PC-9 (cell line): Measurements from ENCODE around the gene GNG13. TPM values are rescaled to one million over a fixed set of nuclear protein-coding genes. Genes with fewer than 3 reads are reported as not detected.

Source experiments
- BruUV-seq: library from RNA; stranded (reverse); fragments of 400-500 nt; replicated peaks from 2 replicates; lab custom pipeline; 2021; lab: Mats Ljungman, UMichigan
- CTCF ChIA-PET: fragments of 300-600 bp; sonication (Branson Sonifier 250); formaldehyde crosslinking; loops from one replicate; lab custom pipeline; 2022; ENCODE audit warnings: antibody characterized with exemption; lab: Charles Lee
- POLR2A ChIA-PET: fragments of 300-600 bp; sonication (Branson Sonifier 250); formaldehyde crosslinking; loops from one replicate; lab custom pipeline; 2022; ENCODE audit warnings: antibody characterized with exemption; ENCODE audit not compliant: unreplicated experiment; lab: Charles Lee
- DNase-seq, 2 experiments: peaks; one replicate each; pipeline versions ENCODE4 v3.0.0 to v3.0.0-alpha.2; 2015 to 2022; ENCODE audit warnings: mixed read lengths in 1 of 2
- H2AFZ ChIP-seq: fragments of 200-600 bp; sonication (generic); 2 replicates; pipeline ENCODE4 v1.8.1; 2017; ENCODE audit warnings: antibody characterized with exemption
- H3F3A ChIP-seq: fragments of 200-600 bp; sonication (generic); 2 replicates; pipeline ENCODE4 v1.8.1; 2017; ENCODE audit warnings: antibody characterized with exemption, mild to moderate bottlenecking, low read depth; ENCODE audit not compliant: insufficient read depth
- H3K27ac ChIP-seq: fragments of 200-600 bp; sonication (generic); 2 replicates; pipeline ENCODE4 v1.6.1; 2016; ENCODE audit warnings: mixed run types
- H3K27me3 ChIP-seq: fragments of 200-600 bp; sonication (generic); 2 replicates; pipeline ENCODE4 v1.6.1; 2016; ENCODE audit warnings: low read depth, mixed run types; ENCODE audit not compliant: insufficient read depth
- H3K36me3 ChIP-seq: fragments of 200-600 bp; sonication (generic); 2 replicates; pipeline ENCODE4 v1.6.1; 2016; ENCODE audit warnings: low read depth, mixed run types
- H3K4me1 ChIP-seq: fragments of 200-600 bp; sonication (generic); replicated peaks from 2 replicates; pipeline ENCODE4 v1.6.1; 2016; ENCODE audit warnings: mixed run types; ENCODE audit not compliant: insufficient read depth
- H3K4me2 ChIP-seq: fragments of 200-600 bp; sonication (generic); 2 replicates; pipeline ENCODE4 v1.6.1; 2017; ENCODE audit warnings: mixed run types
- H3K4me3 ChIP-seq: fragments of 200-600 bp; sonication (generic); 2 replicates; pipeline ENCODE4 v1.6.1; 2016; ENCODE audit warnings: mixed run types
- H3K79me2 ChIP-seq: fragments of 200-600 bp; sonication (generic); 2 replicates; pipeline ENCODE4 v1.6.1; 2017; ENCODE audit warnings: low read depth, mixed run types
- H3K9me2 ChIP-seq: fragments of 200-600 bp; sonication (generic); 2 replicates; pipeline ENCODE4 v1.8.1; 2017; ENCODE audit warnings: mild to moderate bottlenecking; ENCODE audit not compliant: insufficient read depth
- H3K9me3 ChIP-seq: fragments of 200-600 bp; sonication (generic); 2 replicates; pipeline ENCODE4 v1.8.1; 2016; ENCODE audit warnings: low read depth; ENCODE audit not compliant: insufficient read depth
- H4K20me1 ChIP-seq: fragments of 200-600 bp; sonication (generic); 2 replicates; pipeline ENCODE4 v1.8.1; 2017; ENCODE audit not compliant: insufficient read depth
- CTCF ChIP-seq: fragments of 200-600 bp; sonication (generic); conservative IDR thresholded peaks from 2 replicates; pipeline ENCODE4 v1.6.1; 2017; ENCODE audit warnings: mixed run types, antibody characterized with exemption, mild to moderate bottlenecking, moderate library complexity
- EZH2 ChIP-seq: fragments of 200-600 bp; sonication (generic); IDR thresholded peaks from 2 replicates; pipeline ENCODE4 v1.8.0; 2017; ENCODE audit warnings: antibody characterized with exemption, low read depth
- intact Hi-C: fragments of 100-400 bp; cut with micrococcal nuclease; formaldehyde crosslinking; loops from one replicate; pipeline ENCODE4 v1.10.0; 2022; ENCODE audit not compliant: unreplicated experiment
- microRNA-seq: library from miRNA; unstranded; fragments of <30 nt; microRNA quantifications from one replicate; pipeline ENCODE4 v1.2.0, GENCODE V29; 2021; ENCODE audit warnings: borderline number of aligned reads, borderline replicate concordance
- total RNA-seq: library from RNA; stranded (reverse); gene quantifications from 2 replicates; pipeline ENCODE4 v1.2.3, GENCODE V29; 2021

The GNG13 gene
- total RNA-seq, 1 experiment from 2014 or later, result not detected

DNA sequence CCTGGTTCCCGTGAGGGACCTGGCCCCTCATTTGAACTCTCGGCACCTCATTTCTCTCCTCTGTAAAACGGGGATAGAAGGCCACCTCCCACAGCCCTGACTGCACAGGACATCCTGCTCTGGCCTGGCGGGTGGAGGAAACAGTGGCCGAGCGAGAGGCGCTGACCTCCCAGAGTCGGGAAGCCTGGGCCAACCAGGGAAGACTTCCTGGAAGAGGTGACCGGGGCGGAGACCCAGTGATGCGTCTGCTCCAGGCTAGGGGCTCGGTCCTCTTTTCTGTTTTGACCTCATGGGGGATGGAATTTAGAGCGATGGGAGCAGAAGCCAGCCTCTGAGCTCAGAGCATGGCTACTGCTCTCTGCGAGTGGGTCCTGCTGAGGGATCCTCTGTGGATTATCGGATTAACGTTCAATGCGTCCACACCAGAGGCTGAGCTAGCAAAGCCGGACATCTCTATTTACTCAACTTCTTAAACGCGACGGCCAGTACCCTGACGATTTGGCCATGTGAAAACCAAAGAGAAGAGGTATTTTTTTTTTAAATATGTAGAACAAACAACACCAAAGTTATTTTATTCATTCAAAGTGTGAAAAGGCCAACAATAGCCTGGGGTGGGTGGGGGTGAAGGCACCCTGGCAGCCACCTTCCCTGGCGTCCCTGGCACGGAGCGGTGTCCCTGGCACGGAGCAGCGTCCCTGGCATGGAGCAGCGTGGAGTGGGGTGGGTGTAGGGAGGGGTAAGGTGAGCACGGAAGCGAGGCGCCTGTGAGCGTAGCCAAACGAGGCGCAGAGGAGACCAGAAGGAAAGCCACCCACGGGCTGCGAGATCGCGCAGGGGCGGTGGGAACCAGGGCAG is 49.2 kb downstream of the GNG13 start:
- no peak for DNase-seq
- POLR2A ChIA-PET, result no interaction called here
- H4K20me1 ChIP-seq, result no peaks in the 10 kb centered on the region; the same call in 1 of the 2 replicates

GRCh38 chr16:750485-750884 is 50.0 kb downstream of the GNG13 start:
- Histone ChIP-seq H4K20me1 (no peaks in the 10 kb centered on the region; the same call in 1 of the 2 replicates), H3K27ac (no peak overlapping the region), H3K9me2 (no peaks in the 10 kb centered on the region), H2AFZ (no peak overlapping the region), H3K4me1 (no peaks in the 10 kb centered on the region), H3K4me3 (no peak overlapping the region), H3K79me2 (no peaks in the 10 kb centered on the region), H3K9me3 (no peaks in the 10 kb centered on the region), H3F3A (0 out of 2 replicates have a peak, but pooled peaks cover 4% of the 10 kb centered on the region), H3K27me3 (no peaks in the 10 kb centered on the region), H3K4me2 (no peak overlapping the region), H3K36me3 (no peaks in the 10 kb centered on the region)
- CTCF ChIA-PET, result no interaction called here
- TF ChIP-seq EZH2, result no peak
- TF ChIP-seq CTCF, result no peak
- no TSS peak for BruUV-seq
- no peak for DNase-seq
- intact Hi-C loops, result no loop called here
- POLR2A ChIA-PET, result no interaction called here

More for the DNA sequence above, 49.2 kb downstream of the GNG13 start:
- Histone ChIP-seq H3K36me3 (no peaks in the 10 kb centered on the region), H3K27ac (no peak overlapping the region), H3K79me2 (no peaks in the 10 kb centered on the region), H3K4me3 (no peak overlapping the region), H3K9me3 (no peaks in the 10 kb centered on the region), H3K4me1 (no peaks in the 10 kb centered on the region), H2AFZ (no peak overlapping the region), H3K27me3 (no peaks in the 10 kb centered on the region), H3K4me2 (no peak overlapping the region), H3K9me2 (no peaks in the 10 kb centered on the region), H3F3A (peaks cover 7% of the 10 kb centered on the region; the same call in 1 of the 2 replicates)
- no TSS peak for BruUV-seq
- no peak for TF ChIP-seq EZH2
- no peak for TF ChIP-seq CTCF
- CTCF ChIA-PET, result interaction anchor here (0.6 kb wide), 1 partner anchor 10 kb away, joined by 4 read pairs; no protein-coding TSS in a partner anchor
- intact Hi-C loops, result no loop called here

GRCh38 chr16:749010-749409 is 51.5 kb downstream of the GNG13 start:
- BruUV-seq, result no TSS peak
- 0 out of 2 replicates have a peak, but pooled peaks cover 4% of the 10 kb centered on the region for H3F3A ChIP-seq
- POLR2A ChIA-PET, result interaction anchor here (0.7 to 0.8 kb wide), 3 partner anchors 10 to 37 kb away, joined by 9 to 24 read pairs (median 23); partner anchors contain the start of gene MSLN
- no peak overlapping the region for H3K27ac ChIP-seq
- no peaks in the 10 kb centered on the region for H3K9me3 ChIP-seq
- no peaks in the 10 kb centered on the region for H3K9me2 ChIP-seq
- no peak overlapping the region for H3K4me3 ChIP-seq
- H3K79me2 ChIP-seq, result no peaks in the 10 kb centered on the region
- peak in 1 of 2 experiments; percentile 50 for DNase-seq
- H3K36me3 ChIP-seq, result no peaks in the 10 kb centered on the region
- H4K20me1 ChIP-seq, result no peaks in the 10 kb centered on the region; the same call in 1 of the 2 replicates
- no peaks in the 10 kb centered on the region for H3K27me3 ChIP-seq
- no peak overlapping the region for H3K4me2 ChIP-seq
- H3K4me1 ChIP-seq, result no peaks in the 10 kb centered on the region
- H2AFZ ChIP-seq, result no peak overlapping the region
- TF ChIP-seq CTCF (no peak), EZH2 (no peak)
- intact Hi-C loops, result no loop called here
- CTCF ChIA-PET, result interaction anchor here (0.6 kb wide), 1 partner anchor 710 kb away, joined by 5 read pairs; no protein-coding TSS in a partner anchor

Small RNA genes lying within 50 kb of the gene (microRNA-seq; reads per million reads assigned to microRNA genes)
- not detected for gene MIR662

Other genes with a start within 250 kb of the GNG13 start
- gene PRR35, start 240.3 kb downstream of the GNG13 start, total RNA-seq, result 0.35 TPM in 1 of 2 replicates, not detected in the other
- gene NHLRC4, start 233.7 kb downstream of the GNG13 start, total RNA-seq, result not detected in 2 replicates
- gene PIGQ, start 230.8 kb downstream of the GNG13 start, total RNA-seq, result 72.5 and 96.1 TPM in 2 replicates
- 43.6 and 47.1 TPM in 2 replicates for gene RAB40C, start 210.7 kb downstream of the GNG13 start, total RNA-seq
- gene WFIKKN1, start 169.7 kb downstream of the GNG13 start, total RNA-seq, result 6.9 and 9.2 TPM in 2 replicates
- 144 and 158 TPM in 2 replicates for gene METTL26, start 164.4 kb downstream of the GNG13 start, total RNA-seq
- 64.2 and 69.6 TPM in 2 replicates for gene MCRIP2, start 158.9 kb downstream of the GNG13 start, total RNA-seq
- 118 and 126 TPM in 2 replicates for gene WDR90, start 151.4 kb downstream of the GNG13 start, total RNA-seq
- gene RHOT2, start 132.6 kb downstream of the GNG13 start, total RNA-seq, result 143 and 173 TPM in 2 replicates
- gene RHBDL1, start 125.1 kb downstream of the GNG13 start, total RNA-seq, result 18.1 and 19.9 TPM in 2 replicates
- gene STUB1, start 120.3 kb downstream of the GNG13 start, total RNA-seq, result 174 and 211 TPM in 2 replicates
- gene JMJD8, start 116.4 kb downstream of the GNG13 start, total RNA-seq, result 57.4 and 61.6 TPM in 2 replicates
- gene WDR24, start 110.3 kb downstream of the GNG13 start, total RNA-seq, result 23.9 and 33.6 TPM in 2 replicates
- 22.2 and 24.0 TPM in 2 replicates for gene FBXL16, start 94.9 kb downstream of the GNG13 start, total RNA-seq
- gene METRN, start 85.6 kb downstream of the GNG13 start, total RNA-seq, result 77.5 and 88.5 TPM in 2 replicates
- 55.0 and 102 TPM in 2 replicates for gene ANTKMT, start 79.6 kb downstream of the GNG13 start, total RNA-seq
- gene CCDC78, start 74.3 kb downstream of the GNG13 start, total RNA-seq, result 4.2 and 6.4 TPM in 2 replicates
- 31.0 and 57.6 TPM in 2 replicates for gene HAGHL, start 73.6 kb downstream of the GNG13 start, total RNA-seq
- gene CIAO3, start 59.7 kb downstream of the GNG13 start, total RNA-seq, result 44.2 and 45.8 TPM in 2 replicates
- gene MSLN, start 40.0 kb downstream of the GNG13 start, total RNA-seq, result 59.9 and 86.4 TPM in 2 replicates
- 53.3 and 56.7 TPM in 2 replicates for gene RPUSD1, start 12.4 kb downstream of the GNG13 start, total RNA-seq
- gene CHTF18, start 12.1 kb downstream of the GNG13 start, total RNA-seq, result 67.7 and 77.8 TPM in 2 replicates
- 31.3 and 35.6 TPM in 2 replicates for gene LMF1, start 170.2 kb upstream of the GNG13 start, total RNA-seq
- gene SOX8, start 181.0 kb upstream of the GNG13 start, total RNA-seq, result not detected in 2 replicates